ENCODE measurements around the gene SPINT2. TPM values are rescaled to one million over a fixed set of nuclear protein-coding genes. Genes with fewer than 3 reads are reported as not detected.
A peak's percentile ranks its signal among the peaks of the same experiment; 100 is the strongest.

The SPINT2 gene
- total RNA-seq, 1 experiment from 2014 or later: 1,006 TPM

DNA sequence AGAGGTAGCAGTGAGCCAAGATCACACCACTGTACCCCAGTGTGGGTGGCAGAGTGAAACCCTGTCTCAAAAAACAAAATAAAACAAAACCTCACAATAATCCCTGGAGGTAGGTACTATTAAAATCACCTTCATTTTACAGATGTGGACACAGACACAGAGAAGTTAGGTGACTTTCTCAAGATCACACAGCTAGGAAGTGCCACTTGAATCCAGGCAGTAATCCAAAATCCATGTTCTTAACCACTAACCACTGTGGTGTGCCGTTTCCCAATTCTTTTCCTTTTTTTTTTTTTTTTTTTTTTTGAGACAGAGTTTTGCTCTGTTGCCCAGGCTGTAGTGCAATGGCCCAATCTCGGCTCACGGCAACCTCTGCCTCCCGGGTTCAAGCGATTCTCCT is 17.2 kb upstream of the SPINT2 start:
- TF ChIP-seq POLR2AphosphoS5 (IDR thresholded peaks at IDR 0.05; ENCODE audit: low read depth, low read length) (peak; percentile 52; the same call in 1 of the 2 replicates), TCF7L2 (IDR thresholded peaks at IDR 0.05; ENCODE audit: low read depth, low read length) (no peak)
- no peaks in the 10 kb centered on the region for H3K9me3 ChIP-seq (ENCODE audit: control insufficient read depth, insufficient read depth, low read depth, low read length)
- POLR2A ChIA-PET: no interaction called here
- H3K4me1 ChIP-seq (ENCODE audit: control insufficient read depth, insufficient read depth, low read length): peaks cover 42% of the 10 kb centered on the region
- no peak for DNase-seq (ENCODE audit: low read depth, low spot score)
- in situ Hi-C loops (cut with HindIII; ENCODE audit: low pct_unique_long_range_greater_than_20kb, low sequenced_read_pairs): no loop called here
- intact Hi-C loops (cut with micrococcal nuclease; ENCODE audit: unreplicated experiment): no loop called here
- H3K27me3 ChIP-seq (ENCODE audit: control insufficient read depth, insufficient read depth, low read length): no peaks in the 10 kb centered on the region
- no peak overlapping the region; the same call in 1 of the 2 replicates for H3K27ac ChIP-seq (ENCODE audit: low read length)
- CTCF ChIA-PET: interaction anchor here (1.1 kb wide), 1 partner anchor 9 kb away, joined by 8 read pairs; the partner anchor contains the start of gene PPP1R14A
- ATAC-seq: no peak
- 0 out of 2 replicates have a peak, but pooled peaks cover 2% of the 10 kb centered on the region for H3K36me3 ChIP-seq (ENCODE audit: control insufficient read depth, insufficient read depth, low read length)
- no TSS peak for BruUV-seq (replicated peaks)
- no peak overlapping the region for H3K4me3 ChIP-seq (ENCODE audit: low read depth in 2 of 2, low read length in 2 of 2)

DNA sequence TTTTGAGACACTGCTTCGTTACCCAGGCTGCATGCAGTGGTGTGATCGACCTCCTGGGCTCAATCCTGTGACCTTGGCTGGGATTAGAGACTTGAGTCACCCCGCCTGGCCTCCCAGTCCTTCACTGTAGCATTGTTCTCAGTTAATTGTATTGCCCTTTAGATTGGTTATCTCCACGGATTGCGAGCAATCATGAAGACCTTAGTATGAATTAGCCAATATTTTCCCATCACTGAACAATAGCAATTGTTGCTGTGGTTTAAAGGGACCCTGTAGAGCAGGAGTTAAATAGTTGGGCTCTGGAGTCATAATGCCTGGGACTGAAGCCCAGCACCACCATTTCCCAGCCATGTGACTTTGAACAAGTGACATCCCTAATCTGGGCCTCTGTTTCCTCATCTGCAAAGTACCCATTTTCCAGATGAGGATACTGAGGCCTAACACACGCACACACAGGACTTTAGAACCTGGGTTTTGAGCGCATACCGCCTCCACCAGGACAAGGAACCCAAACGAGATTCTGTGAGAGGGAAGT is 16.6 kb upstream of the SPINT2 start:
- Histone ChIP-seq H3K9me3 (ENCODE audit: control insufficient read depth, insufficient read depth, low read depth, low read length) (no peaks in the 10 kb centered on the region), H3K27me3 (ENCODE audit: control insufficient read depth, insufficient read depth, low read length) (no peaks in the 10 kb centered on the region), H3K36me3 (ENCODE audit: control insufficient read depth, insufficient read depth, low read length) (0 out of 2 replicates have a peak, but pooled peaks cover 2% of the 10 kb centered on the region), H3K4me3 (ENCODE audit: low read depth in 2 of 2, low read length in 2 of 2) (no peak overlapping the region), H3K27ac (ENCODE audit: low read length) (peak overlapping the region; percentile 58), H3K4me1 (ENCODE audit: control insufficient read depth, insufficient read depth, low read length) (peaks cover 49% of the 10 kb centered on the region)
- intact Hi-C loops (cut with micrococcal nuclease; ENCODE audit: unreplicated experiment): no loop called here
- BruUV-seq (replicated peaks): no TSS peak
- ChIA-PET POLR2A (no interaction called here), CTCF (no interaction called here)
- TF ChIP-seq SIN3A (IDR thresholded peaks at IDR 0.05; ENCODE audit: borderline replicate concordance, insufficient read depth, low read depth, low read length) (no peak), POLR2AphosphoS5 (IDR thresholded peaks at IDR 0.05; ENCODE audit: low read depth, low read length) (no peak), TCF7L2 (IDR thresholded peaks at IDR 0.05; ENCODE audit: low read depth, low read length) (no peak)
- TF ChIP-seq, protein P1, sequence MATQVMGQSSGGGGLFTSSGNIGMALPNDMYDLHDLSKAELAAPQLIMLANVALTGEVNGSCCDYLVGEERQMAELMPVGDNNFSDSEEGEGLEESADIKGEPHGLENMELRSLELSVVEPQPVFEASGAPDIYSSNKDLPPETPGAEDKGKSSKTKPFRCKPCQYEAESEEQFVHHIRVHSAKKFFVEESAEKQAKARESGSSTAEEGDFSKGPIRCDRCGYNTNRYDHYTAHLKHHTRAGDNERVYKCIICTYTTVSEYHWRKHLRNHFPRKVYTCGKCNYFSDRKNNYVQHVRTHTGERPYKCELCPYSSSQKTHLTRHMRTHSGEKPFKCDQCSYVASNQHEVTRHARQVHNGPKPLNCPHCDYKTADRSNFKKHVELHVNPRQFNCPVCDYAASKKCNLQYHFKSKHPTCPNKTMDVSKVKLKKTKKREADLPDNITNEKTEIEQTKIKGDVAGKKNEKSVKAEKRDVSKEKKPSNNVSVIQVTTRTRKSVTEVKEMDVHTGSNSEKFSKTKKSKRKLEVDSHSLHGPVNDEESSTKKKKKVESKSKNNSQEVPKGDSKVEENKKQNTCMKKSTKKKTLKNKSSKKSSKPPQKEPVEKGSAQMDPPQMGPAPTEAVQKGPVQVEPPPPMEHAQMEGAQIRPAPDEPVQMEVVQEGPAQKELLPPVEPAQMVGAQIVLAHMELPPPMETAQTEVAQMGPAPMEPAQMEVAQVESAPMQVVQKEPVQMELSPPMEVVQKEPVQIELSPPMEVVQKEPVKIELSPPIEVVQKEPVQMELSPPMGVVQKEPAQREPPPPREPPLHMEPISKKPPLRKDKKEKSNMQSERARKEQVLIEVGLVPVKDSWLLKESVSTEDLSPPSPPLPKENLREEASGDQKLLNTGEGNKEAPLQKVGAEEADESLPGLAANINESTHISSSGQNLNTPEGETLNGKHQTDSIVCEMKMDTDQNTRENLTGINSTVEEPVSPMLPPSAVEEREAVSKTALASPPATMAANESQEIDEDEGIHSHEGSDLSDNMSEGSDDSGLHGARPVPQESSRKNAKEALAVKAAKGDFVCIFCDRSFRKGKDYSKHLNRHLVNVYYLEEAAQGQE (IDR thresholded peaks at IDR 0.05; ENCODE audit: insufficient read depth in 1 of 2, low read depth in 2 of 2, low read length in 1 of 2): no peak
- TF ChIP-seq, protein P2, sequence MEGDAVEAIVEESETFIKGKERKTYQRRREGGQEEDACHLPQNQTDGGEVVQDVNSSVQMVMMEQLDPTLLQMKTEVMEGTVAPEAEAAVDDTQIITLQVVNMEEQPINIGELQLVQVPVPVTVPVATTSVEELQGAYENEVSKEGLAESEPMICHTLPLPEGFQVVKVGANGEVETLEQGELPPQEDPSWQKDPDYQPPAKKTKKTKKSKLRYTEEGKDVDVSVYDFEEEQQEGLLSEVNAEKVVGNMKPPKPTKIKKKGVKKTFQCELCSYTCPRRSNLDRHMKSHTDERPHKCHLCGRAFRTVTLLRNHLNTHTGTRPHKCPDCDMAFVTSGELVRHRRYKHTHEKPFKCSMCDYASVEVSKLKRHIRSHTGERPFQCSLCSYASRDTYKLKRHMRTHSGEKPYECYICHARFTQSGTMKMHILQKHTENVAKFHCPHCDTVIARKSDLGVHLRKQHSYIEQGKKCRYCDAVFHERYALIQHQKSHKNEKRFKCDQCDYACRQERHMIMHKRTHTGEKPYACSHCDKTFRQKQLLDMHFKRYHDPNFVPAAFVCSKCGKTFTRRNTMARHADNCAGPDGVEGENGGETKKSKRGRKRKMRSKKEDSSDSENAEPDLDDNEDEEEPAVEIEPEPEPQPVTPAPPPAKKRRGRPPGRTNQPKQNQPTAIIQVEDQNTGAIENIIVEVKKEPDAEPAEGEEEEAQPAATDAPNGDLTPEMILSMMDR (IDR thresholded peaks at IDR 0.05): no peak
- peak; percentile 19; the same call in 1 of the 2 replicates for ATAC-seq
- no peak for DNase-seq (ENCODE audit: low read depth, low spot score)
- in situ Hi-C loops (cut with HindIII; ENCODE audit: low pct_unique_long_range_greater_than_20kb, low sequenced_read_pairs): no loop called here

DNA sequence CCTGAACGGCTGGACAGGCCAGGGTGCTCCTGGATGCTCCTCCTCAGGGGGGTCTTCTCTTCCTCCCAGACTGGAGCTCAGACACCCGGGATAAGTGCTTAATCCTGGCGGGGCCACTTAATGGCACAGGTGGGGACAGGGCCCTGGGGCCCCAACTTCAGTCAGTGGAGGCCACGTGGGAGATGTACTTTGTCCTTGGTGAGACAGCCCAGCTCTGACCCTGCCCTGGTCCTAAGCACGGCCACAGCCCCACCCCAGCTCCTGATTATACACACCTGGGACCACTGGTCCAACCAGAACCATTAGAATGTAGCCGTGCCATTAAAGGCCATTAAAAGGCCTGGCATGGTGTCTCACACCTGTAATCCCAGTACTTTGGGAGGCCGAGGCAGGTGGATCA is 16.0 kb upstream of the SPINT2 start:
- ATAC-seq (no peak), DNase-seq (ENCODE audit: low read depth, low spot score) (no peak)
- CTCF ChIA-PET: no interaction called here
- no TSS peak for BruUV-seq (replicated peaks)
- H3K4me3 ChIP-seq (ENCODE audit: low read depth in 2 of 2, low read length in 2 of 2): no peak overlapping the region
- in situ Hi-C loops (cut with HindIII; ENCODE audit: low pct_unique_long_range_greater_than_20kb, low sequenced_read_pairs) (no loop called here), intact Hi-C loops (cut with micrococcal nuclease; ENCODE audit: unreplicated experiment) (no loop called here)
- H3K9me3 ChIP-seq (ENCODE audit: control insufficient read depth, insufficient read depth, low read depth, low read length): no peaks in the 10 kb centered on the region
- TF ChIP-seq, protein P2 (IDR thresholded peaks at IDR 0.05): no peak
- TF ChIP-seq, protein P1 (IDR thresholded peaks at IDR 0.05; ENCODE audit: insufficient read depth in 1 of 2, low read depth in 2 of 2, low read length in 1 of 2): no peak
- TF ChIP-seq SIN3A (IDR thresholded peaks at IDR 0.05; ENCODE audit: borderline replicate concordance, insufficient read depth, low read depth, low read length) (no peak), POLR2AphosphoS5 (IDR thresholded peaks at IDR 0.05; ENCODE audit: low read depth, low read length) (no peak), TCF7L2 (IDR thresholded peaks at IDR 0.05; ENCODE audit: low read depth, low read length) (no peak)
- POLR2A ChIA-PET: interaction anchor here (0.5 to 0.6 kb wide), 2 partner anchors 30 to 70 kb away, joined by 3 to 8 read pairs; no protein-coding TSS in a partner anchor
- peaks cover 55% of the 10 kb centered on the region for H3K4me1 ChIP-seq (ENCODE audit: control insufficient read depth, insufficient read depth, low read length)
- H3K27me3 ChIP-seq (ENCODE audit: control insufficient read depth, insufficient read depth, low read length): no peaks in the 10 kb centered on the region
- H3K36me3 ChIP-seq (ENCODE audit: control insufficient read depth, insufficient read depth, low read length): 0 out of 2 replicates have a peak, but pooled peaks cover 2% of the 10 kb centered on the region
- H3K27ac ChIP-seq (ENCODE audit: low read length): peak overlapping the region; percentile 58

Data from Panc1 (cell line).